H1 (cell line): Measurements from ENCODE around the gene MAMSTR. TPM values are rescaled to one million over a fixed set of nuclear protein-coding genes. Genes with fewer than 3 reads are reported as not detected.

Source experiments
- CEBPB ChIP-seq: IDR thresholded peaks from 2 replicates; pipeline ENCODE4 v1.6.1; 2012; ENCODE audit warnings: low read depth, low read length
- CTBP2 ChIP-seq: IDR thresholded peaks from 2 replicates; pipeline ENCODE4 v1.7.0; 2011; ENCODE audit warnings: borderline replicate concordance, mild to moderate bottlenecking, moderate library complexity, mixed read lengths, low read length; ENCODE audit not compliant: insufficient read depth, insufficient read length
- GTF2F1 ChIP-seq: IDR thresholded peaks from 2 replicates; pipeline ENCODE4 v1.6.1; 2012; ENCODE audit warnings: low read depth, low read length, improper control_type of control experiment, borderline replicate concordance
- KDM5A ChIP-seq: fragments of 200-600 bp; IDR thresholded peaks from 2 replicates; pipeline ENCODE4 v1.7.1; 2012; ENCODE audit warnings: mild to moderate bottlenecking, low read length, inconsistent platforms, mixed read lengths
- MAX ChIP-seq: IDR thresholded peaks from 2 replicates; pipeline ENCODE4 v1.6.1; 2012; ENCODE audit warnings: inconsistent platforms
- SP1 ChIP-seq: IDR thresholded peaks from 2 replicates; pipeline ENCODE4 v1.6.1; 2011; ENCODE audit warnings: low read depth, low read length
- SRF ChIP-seq: IDR thresholded peaks from 2 replicates; pipeline ENCODE4 v1.6.1; 2011; ENCODE audit warnings: mild to moderate bottlenecking, low read depth, low read length, moderate library complexity
- USF2 ChIP-seq: IDR thresholded peaks from 2 replicates; pipeline ENCODE4 v1.6.1; 2011; ENCODE audit warnings: low read length, improper control_type of control experiment
- polyA plus RNA-seq, 7 experiments: library from polyadenylated mRNA; depleted of rRNA in 3 of 7; stranded (reverse) in 5 of 7; unstranded in 2 of 7; fragments of >200 nt in 5 of 7; fragments of 200-250 nt in 2 of 7; gene quantifications; 1 replicate in 5 of 7; 2 replicates in 1 of 7; 4 replicates in 1 of 7; pipeline versions ENCODE4 v1.2.1 to v1.2.3, GENCODE V29; 2011 to 2013; ENCODE audit warnings: missing spikeins in 2 of 7, mixed read lengths in 2 of 7
- total RNA-seq: library from RNA; stranded (reverse); fragmentation: NEBNext Ultra II Directional; extraction: Animal tissue kit (Norgen Biotek cat#: 25700); gene quantifications from 2 replicates; pipeline ENCODE4 v1.2.1, GENCODE V29; 2021

Gene MAMSTR
- total and polyA plus RNA-seq, 2 of the 8 experiments (the other 6 are each of a cell fraction or from before 2014, with no cell fraction given) = 2.0 to 2.3 TPM

GRCh38 chr19:48670699-48671445 lies 48.7 kb downstream of the MAMSTR start (continued):
- TF ChIP-seq USF2 (no peak), CEBPB (no peak), SP1 (no peak), GTF2F1 (no peak), SRF (no peak), MAX (no peak), KDM5A (no peak), CTBP2 (no peak)
- TF ChIP-seq, all 59 proteins: peak for 0
